AG04449 (cell line): ENCODE results near the gene CITED2.

Experiments
- CTCF ChIA-PET: fragments of 350-600 bp; formaldehyde crosslinking; extraction: SDS; loops from one replicate; lab custom pipeline; 2021; ENCODE audit warnings: antibody characterized with exemption; lab: Yijun Ruan, JAX
- POLR2A ChIA-PET: fragments of 400-600, 350-600 bp; formaldehyde crosslinking; extraction: SDS; loops from one replicate; lab custom pipeline; 2020; ENCODE audit warnings: antibody characterized with exemption, inconsistent platforms; lab: Yijun Ruan, JAX
- DNase-seq: peaks from one replicate; pipeline ENCODE4 v3.0.0-alpha.2; 2010; ENCODE audit warnings: low read depth, low spot score
- H3K4me3 ChIP-seq: 2 replicates; pipeline ENCODE4 v1.5.1; 2011; ENCODE audit warnings: low read depth, mild to moderate bottlenecking, control low read depth, low read length
- TF ChIP-seq, protein P1 (sequence below): IDR thresholded peaks from one replicate; pipeline ENCODE4 v1.5.1; 2011; ENCODE audit warnings: mild to moderate bottlenecking, moderate library complexity, low read length, control low read depth, inconsistent platforms; ENCODE audit not compliant: insufficient read depth; ENCODE audit errors: missing control alignments

The CITED2 gene

GRCh38 chr6:139373928-139374356, 506 bp downstream of the CITED2 start:
- H3K4me3 ChIP-seq = peak overlapping the region; percentile 93
- TF ChIP-seq, protein P1, sequence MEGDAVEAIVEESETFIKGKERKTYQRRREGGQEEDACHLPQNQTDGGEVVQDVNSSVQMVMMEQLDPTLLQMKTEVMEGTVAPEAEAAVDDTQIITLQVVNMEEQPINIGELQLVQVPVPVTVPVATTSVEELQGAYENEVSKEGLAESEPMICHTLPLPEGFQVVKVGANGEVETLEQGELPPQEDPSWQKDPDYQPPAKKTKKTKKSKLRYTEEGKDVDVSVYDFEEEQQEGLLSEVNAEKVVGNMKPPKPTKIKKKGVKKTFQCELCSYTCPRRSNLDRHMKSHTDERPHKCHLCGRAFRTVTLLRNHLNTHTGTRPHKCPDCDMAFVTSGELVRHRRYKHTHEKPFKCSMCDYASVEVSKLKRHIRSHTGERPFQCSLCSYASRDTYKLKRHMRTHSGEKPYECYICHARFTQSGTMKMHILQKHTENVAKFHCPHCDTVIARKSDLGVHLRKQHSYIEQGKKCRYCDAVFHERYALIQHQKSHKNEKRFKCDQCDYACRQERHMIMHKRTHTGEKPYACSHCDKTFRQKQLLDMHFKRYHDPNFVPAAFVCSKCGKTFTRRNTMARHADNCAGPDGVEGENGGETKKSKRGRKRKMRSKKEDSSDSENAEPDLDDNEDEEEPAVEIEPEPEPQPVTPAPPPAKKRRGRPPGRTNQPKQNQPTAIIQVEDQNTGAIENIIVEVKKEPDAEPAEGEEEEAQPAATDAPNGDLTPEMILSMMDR = no peak
- ChIA-PET CTCF (interaction anchor here (1.0 to 1.5 kb wide), 5 partner anchors 10 to 560 kb away, joined by 3 to 4 read pairs (median 3); no protein-coding TSS in a partner anchor), POLR2A (interaction anchor here (0.6 to 4.1 kb wide), 74 partner anchors 9 to 1761 kb away, joined by 3 to 54 read pairs (median 7); no protein-coding TSS in a partner anchor)
- no peak for DNase-seq

- CTCF ChIA-PET = interaction anchor here (0.7 to 1.1 kb wide), 2 partner anchors 34 to 381 kb away, joined by 3 to 5 read pairs; no protein-coding TSS in a partner anchor
- no peak for DNase-seq
- peak overlapping the region; percentile 93 for H3K4me3 ChIP-seq
- TF ChIP-seq, protein P1 = peak; percentile 2
- POLR2A ChIA-PET = interaction anchor here (0.6 to 4.1 kb wide), 56 partner anchors 9 to 1165 kb away, joined by 3 to 54 read pairs (median 8); no protein-coding TSS in a partner anchor
Measured at GRCh38 chr6:139373154-139373927, 1.1 kb downstream of the CITED2 start.

DNA sequence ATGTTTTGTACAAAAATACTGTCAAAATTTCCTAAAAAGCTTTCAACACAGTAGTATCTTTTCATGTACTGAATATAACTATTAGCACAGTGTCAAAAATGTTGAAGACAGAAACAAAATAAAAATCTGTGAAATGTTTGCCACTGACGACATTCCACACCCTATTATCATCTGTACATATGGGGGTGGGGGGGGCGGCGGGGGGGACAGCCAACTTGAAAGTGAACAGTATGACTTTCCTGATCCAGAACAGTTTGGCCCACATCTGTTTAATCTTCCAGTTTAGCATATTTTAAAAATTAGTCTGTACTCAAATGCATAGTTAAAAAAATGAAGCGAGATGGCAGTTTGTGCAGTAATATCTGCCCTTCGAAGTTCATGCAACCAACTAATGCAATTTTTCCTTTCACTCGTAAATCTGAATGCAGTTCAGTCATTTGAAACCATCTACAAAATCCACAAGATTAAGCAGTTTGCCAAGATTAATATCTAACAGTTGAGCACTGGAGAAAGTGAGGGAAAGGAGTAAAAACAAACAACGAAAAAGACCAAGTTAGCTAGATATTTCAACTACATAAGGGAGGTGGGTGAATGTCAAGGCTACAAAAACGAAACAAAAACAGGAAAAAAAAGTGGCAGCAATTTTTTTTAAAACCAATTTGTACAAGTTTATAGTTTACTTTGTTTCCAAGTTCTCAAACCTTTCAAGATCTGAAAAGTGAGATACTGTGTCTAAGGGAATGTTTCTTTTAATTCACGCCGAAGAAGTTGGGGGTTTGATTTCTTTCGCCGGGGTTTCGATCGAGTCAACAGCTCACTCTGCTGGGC, 1.9 kb downstream of the CITED2 start:
- POLR2A ChIA-PET = interaction anchor here (0.6 to 4.1 kb wide), 21 partner anchors 8 to 679 kb away, joined by 3 to 54 read pairs (median 12); no protein-coding TSS in a partner anchor
- TF ChIP-seq, protein P1 = no peak
- peak overlapping the region; percentile 93 for H3K4me3 ChIP-seq
- CTCF ChIA-PET = interaction anchor here (0.7 kb wide), 1 partner anchor 381 kb away, joined by 5 read pairs; no protein-coding TSS in a partner anchor
- no peak for DNase-seq

- ChIA-PET POLR2A (interaction anchor here (0.6 to 4.1 kb wide), 4 partner anchors 226 to 680 kb away, joined by 3 to 54 read pairs (median 4); no protein-coding TSS in a partner anchor), CTCF (no interaction called here)
- DNase-seq = no peak
- H3K4me3 ChIP-seq = peak overlapping the region; percentile 93
- TF ChIP-seq, protein P1 = no peak
Measured at GRCh38 chr6:139371421-139372203, 2.8 kb downstream of the CITED2 start.

DNA sequence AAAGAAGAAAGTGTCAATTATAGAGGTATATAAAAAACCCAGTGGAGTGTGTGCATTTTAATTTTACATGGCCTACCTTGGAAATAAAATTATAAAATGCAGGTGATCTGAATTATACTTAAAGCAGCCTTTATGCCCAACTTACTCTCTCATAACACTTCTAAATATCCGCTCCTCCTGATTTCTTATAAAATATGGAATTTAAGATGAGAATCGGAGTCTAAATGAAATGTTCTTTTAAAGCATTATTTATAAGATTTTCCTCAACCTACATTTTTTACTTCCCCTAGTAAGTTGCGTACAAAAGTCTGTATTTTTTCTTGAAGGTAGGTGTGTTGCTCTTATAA, 3.5 kb downstream of the CITED2 start:
- no peak for DNase-seq
- peak overlapping the region; percentile 93 for H3K4me3 ChIP-seq
- TF ChIP-seq, protein P1 = no peak
- ChIA-PET POLR2A (interaction anchor here (0.6 to 2.1 kb wide), 10 partner anchors 36 to 682 kb away, joined by 3 to 9 read pairs (median 4); no protein-coding TSS in a partner anchor), CTCF (interaction anchor here (1.4 to 2.2 kb wide), 4 partner anchors 152 to 550 kb away, joined by 3 to 9 read pairs (median 5); no protein-coding TSS in a partner anchor)
